ENCODE results near the gene SCAF1.

Gene SCAF1

DNA sequence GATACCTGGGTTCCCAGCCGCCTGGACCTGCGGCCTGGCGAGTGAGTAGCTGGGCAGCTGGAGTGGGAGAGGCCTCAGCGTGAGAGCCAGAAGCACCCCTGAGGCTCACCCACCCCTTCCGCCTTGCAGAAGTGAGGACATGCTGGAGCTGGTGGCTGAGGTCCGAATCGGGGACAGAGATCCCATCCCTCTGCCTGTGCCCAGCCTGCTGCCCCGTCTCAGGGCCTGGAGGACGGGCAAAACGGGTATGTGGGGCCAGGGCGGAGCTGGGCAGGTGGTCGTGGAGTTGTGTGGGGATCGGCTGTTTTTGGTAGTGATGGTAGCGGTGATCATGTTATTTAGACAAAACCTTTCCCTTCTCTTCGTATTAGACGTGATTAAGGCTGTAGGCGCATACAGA lies 4.6 kb downstream of the SCAF1 start:
- no peak for DNase-seq (ENCODE audit: low read depth in 2 of 2)

DNA sequence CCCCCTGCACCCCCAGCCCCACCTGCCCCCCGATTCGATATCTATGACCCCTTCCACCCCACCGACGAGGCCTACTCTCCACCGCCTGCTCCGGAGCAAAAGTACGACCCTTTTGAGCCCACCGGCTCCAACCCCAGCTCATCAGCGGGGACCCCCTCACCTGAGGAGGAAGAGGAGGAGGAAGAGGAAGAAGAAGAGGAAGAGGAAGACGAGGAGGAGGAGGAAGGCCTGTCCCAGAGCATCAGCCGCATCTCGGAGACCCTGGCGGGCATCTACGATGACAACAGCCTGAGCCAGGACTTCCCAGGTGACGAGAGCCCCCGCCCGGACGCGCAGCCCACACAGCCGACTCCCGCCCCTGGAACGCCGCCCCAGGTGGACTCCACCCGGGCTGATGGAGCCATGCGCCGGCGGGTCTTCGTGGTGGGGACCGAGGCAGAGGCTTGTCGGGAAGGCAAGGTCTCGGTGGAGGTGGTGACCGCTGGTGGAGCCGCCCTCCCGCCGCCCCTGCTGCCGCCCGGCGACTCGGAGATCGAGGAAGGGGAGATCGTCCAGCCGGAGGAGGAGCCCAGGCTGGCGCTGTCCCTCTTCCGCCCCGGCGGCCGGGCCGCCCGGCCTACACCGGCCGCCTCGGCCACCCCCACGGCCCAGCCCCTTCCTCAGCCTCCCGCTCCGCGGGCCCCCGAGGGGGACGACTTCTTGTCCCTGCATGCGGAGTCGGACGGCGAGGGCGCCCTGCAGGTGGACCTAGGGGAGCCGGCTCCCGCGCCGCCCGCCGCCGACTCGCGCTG lies 9.2 kb downstream of the SCAF1 start:
- no peak for DNase-seq (ENCODE audit: low read depth in 2 of 2)

DNA sequence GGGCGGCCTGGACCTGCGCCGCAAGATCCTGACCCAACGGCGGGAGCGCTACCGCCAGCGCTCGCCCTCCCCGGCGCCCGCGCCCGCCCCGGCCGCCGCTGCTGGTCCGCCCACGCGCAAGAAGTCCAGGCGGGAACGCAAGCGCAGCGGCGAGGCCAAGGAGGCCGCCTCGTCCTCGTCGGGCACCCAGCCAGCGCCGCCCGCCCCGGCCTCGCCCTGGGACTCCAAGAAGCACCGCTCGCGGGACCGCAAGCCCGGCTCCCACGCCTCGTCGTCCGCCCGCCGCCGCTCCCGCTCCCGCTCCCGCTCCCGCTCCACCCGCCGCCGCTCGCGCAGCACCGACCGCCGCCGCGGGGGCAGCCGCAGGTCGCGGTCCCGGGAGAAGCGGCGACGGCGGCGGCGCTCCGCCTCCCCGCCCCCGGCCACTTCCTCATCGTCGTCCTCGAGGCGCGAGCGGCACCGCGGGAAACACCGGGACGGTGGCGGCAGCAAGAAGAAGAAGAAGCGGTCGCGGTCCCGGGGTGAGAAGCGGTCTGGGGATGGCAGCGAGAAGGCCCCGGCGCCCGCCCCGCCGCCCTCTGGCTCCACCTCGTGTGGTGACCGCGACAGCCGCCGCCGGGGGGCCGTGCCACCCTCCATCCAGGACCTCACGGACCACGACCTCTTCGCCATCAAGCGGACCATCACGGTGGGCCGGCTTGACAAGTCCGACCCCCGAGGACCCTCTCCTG lies 10.0 kb downstream of the SCAF1 start:
- DNase-seq (ENCODE audit: low read depth in 2 of 2) = no peak

DNA sequence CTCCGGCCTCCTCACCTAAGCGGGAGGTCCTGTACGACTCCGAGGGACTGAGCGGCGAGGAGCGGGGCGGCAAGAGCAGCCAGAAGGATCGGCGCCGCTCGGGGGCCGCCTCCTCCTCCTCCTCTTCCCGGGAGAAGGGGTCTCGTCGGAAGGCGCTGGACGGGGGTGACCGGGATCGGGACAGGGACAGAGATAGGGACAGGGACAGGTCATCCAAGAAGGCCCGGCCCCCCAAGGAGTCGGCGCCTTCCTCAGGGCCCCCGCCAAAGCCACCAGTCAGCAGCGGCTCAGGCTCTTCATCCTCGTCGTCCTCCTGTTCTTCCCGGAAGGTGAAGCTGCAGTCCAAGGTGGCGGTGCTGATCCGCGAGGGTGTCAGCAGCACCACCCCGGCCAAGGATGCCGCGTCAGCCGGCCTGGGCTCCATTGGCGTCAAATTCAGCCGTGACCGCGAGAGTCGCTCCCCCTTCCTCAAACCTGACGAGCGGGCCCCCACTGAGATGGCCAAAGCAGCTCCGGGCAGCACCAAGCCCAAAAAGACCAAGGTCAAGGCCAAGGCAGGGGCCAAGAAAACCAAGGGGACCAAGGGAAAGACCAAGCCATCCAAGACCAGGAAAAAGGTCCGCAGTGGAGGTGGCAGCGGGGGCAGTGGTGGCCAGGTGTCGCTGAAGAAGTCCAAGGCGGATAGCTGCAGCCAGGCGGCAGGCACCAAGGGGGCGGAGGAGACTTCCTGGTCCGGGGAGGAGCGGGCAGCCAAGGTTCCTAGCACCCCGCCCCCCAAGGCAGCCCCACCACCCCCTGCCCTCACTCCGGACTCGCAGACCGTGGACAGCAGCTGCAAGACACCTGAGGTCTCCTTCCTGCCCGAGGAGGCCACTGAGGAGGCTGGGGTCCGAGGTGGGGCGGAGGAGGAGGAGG lies 10.8 kb downstream of the SCAF1 start:
- DNase-seq (ENCODE audit: low read depth in 2 of 2) = no peak

DNA sequence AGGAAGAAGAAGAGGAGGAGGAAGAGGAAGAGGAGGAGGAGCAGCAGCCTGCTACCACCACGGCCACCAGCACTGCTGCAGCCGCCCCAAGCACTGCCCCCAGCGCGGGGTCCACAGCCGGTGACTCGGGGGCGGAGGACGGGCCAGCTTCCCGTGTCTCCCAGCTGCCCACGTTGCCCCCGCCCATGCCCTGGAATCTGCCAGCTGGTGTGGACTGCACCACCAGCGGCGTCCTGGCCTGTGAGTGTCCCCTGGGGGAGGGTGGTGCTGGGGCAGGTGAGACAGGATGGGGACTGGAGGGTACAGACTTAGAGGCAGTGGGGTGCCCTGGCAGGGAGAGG lies 11.4 kb downstream of the SCAF1 start:
- no peak for DNase-seq (ENCODE audit: low read depth in 2 of 2)

DNA sequence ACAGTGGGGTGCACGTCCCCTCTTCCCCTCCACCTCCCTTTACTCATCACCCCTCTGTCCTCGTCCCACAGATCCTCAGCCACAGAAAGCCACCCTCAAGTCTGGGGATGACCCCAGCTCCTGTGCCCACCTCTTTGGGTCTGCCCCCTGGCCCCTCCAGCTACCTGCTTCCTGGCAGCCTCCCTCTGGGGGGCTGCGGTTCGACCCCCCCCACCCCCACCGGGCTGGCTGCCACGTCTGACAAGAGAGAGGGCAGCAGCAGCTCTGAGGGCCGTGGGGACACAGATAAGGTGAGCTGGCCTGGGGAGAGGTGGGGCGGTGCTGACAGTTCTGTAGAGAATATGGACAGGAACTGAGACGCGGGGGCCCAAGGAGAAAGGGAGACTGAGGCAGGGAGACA lies 12.6 kb downstream of the SCAF1 start:
- DNase-seq (ENCODE audit: low read depth in 2 of 2) = no peak

DNA sequence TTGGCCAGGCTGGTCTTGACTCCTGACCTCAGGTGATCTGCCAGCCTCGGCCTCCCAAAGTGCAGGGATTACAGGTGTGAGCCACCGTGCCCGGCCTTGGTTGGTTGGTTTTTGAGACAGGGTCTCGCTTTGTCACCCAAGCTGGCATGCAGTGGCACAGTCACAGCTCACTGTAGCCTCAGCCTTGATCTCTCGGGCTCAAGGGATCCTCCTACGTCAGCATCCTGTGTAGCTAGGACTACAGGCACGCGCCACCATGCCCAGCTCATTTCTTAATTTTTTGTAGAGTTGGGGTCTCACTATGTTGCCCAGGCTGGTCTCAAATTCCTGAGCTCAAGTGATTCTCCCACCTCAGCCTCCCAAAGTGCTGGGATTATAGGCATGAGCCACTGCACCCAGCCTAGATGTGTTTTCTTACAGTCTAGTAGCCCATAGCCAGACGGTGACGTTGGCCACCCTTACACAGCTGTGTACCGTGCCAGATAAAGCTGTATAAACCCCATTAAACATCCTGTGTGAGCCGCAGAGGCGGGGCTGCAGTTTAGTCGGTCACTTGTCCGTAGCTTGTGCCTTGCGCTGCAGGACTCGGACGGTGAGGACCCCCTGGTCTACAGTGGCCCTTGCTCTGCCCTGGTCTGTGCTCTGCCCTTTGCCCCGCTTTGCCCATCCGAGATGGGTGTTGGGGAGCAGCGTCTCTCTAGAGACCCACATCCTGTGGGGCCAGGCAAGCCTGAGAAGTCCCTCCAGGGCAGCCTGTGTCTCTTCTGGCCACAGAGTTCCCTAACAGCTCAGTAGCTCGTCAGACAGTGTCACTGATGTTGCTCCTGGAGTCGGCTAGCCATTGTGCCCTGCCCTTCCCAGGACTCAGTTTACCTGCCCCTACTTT lies 13.8 kb downstream of the SCAF1 start:
- DNase-seq (ENCODE audit: low read depth in 2 of 2) = no peak

DNA sequence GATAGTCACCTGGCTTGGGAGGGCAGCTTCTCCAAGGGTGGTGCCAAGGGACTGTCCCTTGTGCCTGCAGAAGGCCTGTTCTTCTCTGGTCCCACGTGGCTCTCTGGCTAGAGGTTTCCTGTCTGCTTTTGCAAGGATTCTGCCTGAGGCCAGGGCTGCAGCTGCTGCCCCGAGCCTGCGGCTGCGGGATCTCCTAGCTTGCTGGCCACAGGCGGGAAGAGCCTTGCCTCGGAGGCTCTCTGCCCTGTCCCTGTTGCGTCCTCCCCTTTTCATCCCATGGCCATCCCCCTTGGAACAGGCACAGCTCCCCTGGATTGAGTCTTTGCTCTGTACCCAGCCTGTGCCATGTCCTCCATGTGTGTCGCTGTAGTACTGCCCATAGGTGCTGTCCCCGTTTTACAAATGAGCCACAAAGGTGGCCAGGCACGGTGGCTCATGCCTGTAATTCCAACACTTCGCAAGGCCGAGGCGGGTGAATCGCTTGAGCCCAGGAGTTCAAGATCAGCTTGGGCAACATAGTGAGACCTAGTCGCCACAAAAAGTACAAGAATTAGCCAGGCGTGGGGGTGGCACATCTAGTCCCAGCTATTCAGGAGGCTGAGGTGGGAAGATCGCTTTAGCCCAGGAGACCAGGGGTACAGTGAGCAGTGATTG lies 14.6 kb downstream of the SCAF1 start:
- no peak for DNase-seq (ENCODE audit: low read depth in 2 of 2)

DNA sequence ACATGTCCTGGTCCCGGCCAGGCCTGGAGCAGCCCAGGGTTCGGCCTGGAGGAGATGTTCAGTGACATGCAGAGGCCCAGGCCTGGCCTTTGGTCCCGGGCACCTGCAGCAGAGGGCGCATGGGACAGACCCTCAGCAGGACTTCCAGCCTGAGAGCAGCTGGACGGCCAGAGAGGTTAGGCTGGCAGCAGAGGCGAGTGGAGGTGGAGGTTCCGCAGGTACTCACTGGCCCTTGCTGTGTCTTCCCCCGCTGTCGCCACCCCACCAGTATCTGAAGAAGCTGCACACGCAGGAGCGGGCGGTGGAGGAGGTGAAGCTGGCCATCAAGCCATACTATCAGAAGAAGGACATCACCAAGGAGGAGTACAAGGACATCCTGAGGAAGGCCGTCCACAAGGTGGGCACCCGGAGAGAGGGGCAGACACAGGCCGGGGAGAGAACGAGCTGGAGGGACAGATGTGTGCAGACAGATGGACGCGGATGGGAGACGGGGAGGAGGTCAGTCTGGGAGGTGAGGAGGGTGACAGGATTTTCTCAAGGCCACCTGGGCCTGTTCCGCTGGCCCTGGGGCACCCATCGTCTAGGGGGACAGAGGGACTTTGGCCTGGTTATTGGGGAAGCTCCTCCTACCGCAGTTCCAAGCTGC lies 15.6 kb downstream of the SCAF1 start:
- no peak for DNase-seq (ENCODE audit: low read depth in 2 of 2)

DNA sequence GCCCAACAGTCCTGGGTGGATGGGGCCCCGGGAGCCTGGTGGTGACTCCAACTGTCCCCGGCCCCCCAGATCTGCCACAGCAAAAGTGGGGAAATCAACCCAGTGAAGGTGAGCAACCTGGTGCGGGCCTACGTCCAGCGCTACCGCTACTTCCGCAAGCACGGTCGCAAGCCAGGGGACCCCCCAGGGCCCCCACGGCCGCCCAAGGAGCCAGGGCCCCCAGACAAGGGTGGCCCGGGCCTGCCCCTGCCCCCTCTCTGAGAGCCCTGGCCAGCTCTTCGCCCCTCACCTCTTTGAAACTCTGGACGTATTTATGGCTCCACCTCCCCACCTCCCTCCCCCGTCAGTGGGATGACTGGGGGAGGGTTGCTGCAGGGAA lies 16.1 kb downstream of the SCAF1 start:
- no peak for DNase-seq (ENCODE audit: low read depth in 2 of 2)

DNA sequence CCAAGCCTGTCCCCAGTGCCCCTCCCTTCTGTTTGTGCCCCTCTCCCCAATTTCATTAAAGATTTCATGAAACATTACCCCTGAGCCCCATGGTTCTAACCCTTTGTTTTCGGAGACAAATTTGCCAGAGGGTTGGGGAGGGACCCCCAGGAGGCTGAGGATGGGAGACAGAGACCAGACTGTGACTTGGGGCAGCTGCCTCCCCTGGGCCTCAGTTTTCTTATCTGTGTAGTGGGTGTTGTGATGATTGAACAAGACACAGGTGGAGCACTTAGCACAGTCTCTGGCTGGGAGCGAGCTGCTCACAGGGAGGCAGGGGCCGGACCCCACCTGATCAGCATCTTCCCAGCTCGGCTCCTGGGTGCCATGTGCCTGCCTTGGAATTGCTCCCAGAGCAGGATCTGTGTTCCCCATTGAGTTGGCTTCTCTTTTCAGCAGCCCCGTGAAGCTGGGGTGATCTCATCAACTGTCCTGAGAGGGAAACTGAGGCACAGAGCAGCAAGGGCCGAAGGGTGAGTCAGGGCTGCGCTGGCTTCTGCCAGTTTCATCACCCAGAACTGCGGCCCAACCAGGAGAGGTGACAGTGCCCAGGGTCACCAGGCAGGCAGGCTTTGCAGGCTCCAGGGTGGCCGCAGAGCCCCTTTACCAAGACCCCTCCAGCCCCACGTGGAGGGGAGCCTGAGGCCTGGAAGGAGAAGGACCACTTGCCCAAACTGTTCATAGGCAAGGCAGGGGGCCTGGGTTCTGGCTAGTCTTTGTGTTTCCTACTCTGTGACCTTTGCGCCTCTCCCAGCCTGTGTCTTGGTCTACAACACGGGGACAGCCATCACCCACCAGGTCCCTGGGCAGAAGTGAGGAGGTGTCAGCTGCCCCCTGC lies 16.8 kb downstream of the SCAF1 start:
- no peak for DNase-seq (ENCODE audit: low read depth in 2 of 2)

DNA sequence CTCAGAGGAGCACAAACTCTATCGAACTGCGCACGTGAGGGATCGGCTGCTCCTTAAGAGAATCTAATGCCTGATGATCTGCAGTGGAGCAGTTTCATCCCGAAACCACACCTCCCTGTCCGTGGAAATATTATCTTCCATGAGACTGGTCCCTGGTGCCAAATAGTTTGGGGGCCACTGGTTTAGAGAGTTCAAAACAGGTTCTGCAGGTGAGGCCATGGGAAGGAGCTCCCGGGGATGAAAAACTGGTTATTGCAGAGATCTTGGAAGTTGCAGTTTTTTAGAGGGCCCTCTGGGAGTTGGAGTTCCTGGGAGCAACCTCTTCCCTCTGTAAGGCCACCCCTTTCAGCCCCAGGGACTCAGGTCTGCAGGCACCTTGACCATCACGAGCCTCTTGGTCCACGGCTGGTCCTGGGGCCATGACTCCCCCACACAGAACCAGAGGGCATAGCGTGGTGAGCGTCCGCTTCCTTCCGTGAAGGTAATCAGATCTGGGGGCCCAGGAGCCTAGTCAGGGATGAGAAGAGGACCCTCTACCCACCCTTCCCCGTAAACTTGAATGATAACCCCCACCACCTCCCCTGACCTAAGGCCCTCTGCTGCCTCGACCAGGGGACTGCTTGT lies 18.4 kb downstream of the SCAF1 start:
- DNase-seq (ENCODE audit: low read depth in 2 of 2) = no peak

DNA sequence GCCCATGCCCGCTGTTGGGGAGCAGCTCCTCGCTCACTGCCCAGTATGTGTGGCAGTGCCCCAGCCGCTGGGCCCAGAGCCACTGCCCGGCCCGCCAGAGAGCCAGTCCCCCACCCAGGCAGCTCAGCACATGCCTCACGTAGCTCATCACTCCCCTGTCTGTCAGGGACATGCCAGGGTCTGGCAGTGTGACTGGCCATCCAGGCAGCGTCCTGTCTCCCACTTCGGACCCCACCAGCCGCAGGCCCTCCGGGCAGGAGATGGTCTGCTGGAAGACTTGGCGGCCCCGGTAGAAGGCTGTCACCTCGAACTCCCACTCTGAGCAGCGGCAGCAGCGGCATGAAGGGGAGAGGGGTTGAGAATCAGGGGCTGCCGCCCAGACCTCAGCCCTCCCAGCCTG lies 20.0 kb downstream of the SCAF1 start:
- DNase-seq (ENCODE audit: low read depth in 2 of 2) = no peak

DNA sequence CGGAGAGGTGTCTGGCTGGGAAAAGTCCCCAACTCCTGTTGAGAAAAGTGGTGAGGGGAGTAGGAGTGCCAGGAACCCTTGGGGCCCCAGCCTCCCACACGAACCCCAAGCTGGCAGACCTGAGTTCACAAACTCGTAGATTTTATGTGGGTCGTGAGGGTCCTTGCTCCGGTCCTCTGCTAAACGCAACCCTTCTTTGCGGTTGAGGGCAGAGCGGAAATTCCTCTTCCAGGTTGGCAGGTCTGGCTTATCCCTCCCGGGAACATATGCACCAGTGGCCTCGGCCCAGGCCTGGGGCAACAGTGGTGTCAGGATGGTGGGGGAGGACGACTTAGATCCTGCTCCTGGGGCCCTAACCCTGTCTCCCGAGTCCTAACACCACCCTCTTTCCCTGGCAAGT lies 21.2 kb downstream of the SCAF1 start:
- no peak for DNase-seq (ENCODE audit: low read depth in 2 of 2)

DNA sequence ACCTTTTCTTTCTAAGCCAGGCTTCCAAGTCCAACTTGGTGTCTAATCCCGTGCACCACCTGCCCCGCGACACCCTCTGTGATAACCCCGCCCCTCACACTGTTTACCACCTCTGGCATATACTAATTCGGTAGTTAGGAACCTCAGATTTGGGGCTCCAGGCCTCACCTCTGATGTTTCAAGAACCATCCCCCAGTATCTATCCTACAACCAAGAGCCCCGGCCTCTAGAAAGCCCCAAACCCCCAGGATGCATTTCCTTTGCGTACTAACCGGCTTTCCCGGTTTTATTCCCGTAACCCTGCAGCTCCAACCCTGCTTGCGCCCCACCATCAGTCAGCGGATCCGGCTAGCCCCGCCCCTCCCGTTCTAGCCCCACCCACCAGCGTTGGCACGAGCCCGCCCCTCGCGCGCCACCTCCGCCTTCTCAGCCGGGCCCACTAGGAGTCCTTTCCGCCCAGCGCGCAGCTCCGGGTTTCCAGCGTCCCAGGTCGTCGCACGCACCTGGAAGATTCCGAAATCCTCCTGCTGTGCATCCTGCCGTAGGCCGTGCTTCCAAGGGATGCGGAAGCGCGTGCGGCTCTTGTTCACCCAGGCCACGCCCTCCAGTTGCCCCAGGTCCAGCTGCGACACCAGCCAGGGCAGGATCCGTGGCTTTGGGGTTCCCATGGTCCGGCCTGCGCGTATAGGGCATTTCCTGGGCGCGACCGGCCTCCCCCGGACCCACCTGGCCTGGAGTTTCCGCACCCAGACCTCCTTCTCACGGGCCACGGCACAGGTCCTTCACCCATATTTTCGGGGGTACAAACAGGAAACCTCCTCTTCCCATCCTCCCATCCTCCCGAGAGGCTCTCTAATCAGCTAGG lies 22.4 kb downstream of the SCAF1 start:
- DNase-seq (ENCODE audit: low read depth in 2 of 2) = peak; percentile 88 to 89

DNA sequence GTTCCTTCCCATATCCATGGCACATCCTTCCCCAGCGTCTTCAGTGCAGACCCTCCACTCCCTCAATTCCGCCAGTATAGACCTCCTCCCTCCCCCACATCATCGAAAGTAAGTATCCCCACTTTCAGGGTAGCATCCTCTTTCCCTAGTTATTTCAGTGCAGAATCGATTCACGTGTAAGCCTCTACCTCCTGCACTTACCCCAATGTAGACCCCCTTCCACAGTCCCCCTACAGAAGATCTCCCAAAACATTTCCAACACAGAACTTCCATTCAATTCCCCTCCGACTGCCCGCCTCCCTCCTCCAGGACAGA lies 23.0 kb downstream of the SCAF1 start:
- no peak for DNase-seq (ENCODE audit: low read depth in 2 of 2)

DNA sequence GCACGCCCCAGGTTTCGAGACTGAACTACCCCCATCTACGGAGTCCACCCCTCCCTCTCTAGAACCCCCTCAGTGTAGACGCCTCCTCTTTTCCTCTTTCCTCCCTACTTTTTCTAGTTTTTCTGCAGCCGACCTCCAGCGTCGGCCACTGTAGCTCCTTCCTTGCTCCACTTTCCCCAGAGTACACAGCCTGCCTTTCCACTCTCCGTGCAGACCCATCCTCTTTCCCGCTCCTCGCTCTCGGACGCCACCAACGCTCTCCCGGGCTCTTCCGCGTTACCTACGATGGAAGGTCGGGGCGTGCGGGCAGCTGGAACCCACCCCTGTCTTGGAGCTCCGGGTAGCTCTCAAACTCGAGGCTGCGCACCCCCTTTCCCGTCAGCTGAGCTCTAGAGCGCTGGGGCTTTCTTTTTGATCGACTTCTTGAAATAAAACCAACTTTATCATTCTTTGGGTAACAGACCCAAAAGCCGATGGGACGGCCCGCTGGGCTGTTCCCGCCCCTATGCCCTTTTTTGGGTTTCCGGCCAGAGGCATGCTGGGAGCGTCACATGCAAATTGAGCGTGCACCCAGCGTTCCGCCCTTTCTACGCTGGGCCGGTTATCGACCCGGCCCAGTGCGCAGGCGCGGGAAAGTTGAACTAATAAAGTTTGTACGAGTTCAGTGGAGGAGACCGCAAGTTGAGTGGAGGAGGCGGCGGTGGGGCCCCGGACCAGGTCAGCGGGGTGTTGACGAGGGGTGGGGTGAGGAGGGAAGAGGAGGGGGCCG lies 23.5 kb downstream of the SCAF1 start, which contains the start of the genes BCL2L12 and IRF3:
Gene BCL2L12 (plus strand): TSS at position 583 of the 769 bp plus-strand sequence. CDS start 760 bp downstream, outside the sequence.
Gene IRF3 (minus strand): TSS at position 507 of the 769 bp plus-strand sequence. CDS start 1,019 bp downstream, outside the sequence.
- peak; percentile 98 to 99 for DNase-seq (ENCODE audit: low read depth in 2 of 2)
